Mammary epithelial cell (primary cell): Measurements from ENCODE around the gene PCNX2.

Source experiments
- EZH2 ChIP-seq: IDR thresholded peaks from 2 replicates; pipeline ENCODE4 v1.6.1; 2012; ENCODE audit warnings: low read length, inconsistent platforms, borderline replicate concordance
- TF ChIP-seq, protein P1 (sequence below), 2 donors: IDR thresholded peaks in 1 of 2; conservative IDR thresholded peaks in 1 of 2; 2 replicates each; pipeline ENCODE4 v1.5.1; 2011 to 2012; ENCODE audit warnings: inconsistent platforms in 2 of 2, low read length in 2 of 2, mild to moderate bottlenecking in 2 of 2, control low read depth in 1 of 2, low read depth in 1 of 2; ENCODE audit not compliant: insufficient read depth in 1 of 2; ENCODE audit errors: extremely low read depth in 1 of 2

DNA sequence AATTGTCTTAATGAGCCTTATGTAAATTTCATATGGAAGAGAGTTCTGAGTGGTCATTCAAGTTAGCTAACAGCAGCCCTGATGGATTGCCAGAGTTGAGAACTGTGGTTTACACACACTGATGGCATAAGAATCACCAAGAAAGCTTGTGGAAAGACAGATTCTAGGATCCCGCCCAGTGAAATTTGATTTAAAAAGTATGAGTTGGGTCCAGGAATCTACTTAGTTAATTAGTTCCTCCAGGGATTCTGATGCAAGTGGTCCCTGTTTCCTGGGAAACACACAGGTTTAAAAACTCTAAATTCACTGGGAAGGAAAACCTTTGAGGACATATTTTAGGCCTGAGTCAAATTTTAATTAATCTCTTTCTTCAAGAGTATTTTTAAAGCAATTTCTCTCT lies 200.8 kb downstream of the PCNX2 start:
- TF ChIP-seq EZH2 = no peak
- TF ChIP-seq, protein P1, sequence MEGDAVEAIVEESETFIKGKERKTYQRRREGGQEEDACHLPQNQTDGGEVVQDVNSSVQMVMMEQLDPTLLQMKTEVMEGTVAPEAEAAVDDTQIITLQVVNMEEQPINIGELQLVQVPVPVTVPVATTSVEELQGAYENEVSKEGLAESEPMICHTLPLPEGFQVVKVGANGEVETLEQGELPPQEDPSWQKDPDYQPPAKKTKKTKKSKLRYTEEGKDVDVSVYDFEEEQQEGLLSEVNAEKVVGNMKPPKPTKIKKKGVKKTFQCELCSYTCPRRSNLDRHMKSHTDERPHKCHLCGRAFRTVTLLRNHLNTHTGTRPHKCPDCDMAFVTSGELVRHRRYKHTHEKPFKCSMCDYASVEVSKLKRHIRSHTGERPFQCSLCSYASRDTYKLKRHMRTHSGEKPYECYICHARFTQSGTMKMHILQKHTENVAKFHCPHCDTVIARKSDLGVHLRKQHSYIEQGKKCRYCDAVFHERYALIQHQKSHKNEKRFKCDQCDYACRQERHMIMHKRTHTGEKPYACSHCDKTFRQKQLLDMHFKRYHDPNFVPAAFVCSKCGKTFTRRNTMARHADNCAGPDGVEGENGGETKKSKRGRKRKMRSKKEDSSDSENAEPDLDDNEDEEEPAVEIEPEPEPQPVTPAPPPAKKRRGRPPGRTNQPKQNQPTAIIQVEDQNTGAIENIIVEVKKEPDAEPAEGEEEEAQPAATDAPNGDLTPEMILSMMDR (conservative IDR thresholded peaks at IDR 0.05 in 1 of 2, IDR thresholded peaks at IDR 0.05 in 1 of 2; ENCODE audit: extremely low read depth in 1 of 2, insufficient read depth in 1 of 2, low read depth in 1 of 2, low read length in 2 of 2) = no peak
